Peyer's patch (tissue), 4 donors: ENCODE data around the gene PGM2.

ENCODE experiments used
- CTCF ChIP-seq, 6 experiments: fragments of 450-650 bp in 4 of 6; fragments of 200-600 bp in 2 of 6; sonication (generic) in 1 of 6; IDR thresholded peaks; one replicate each; pipeline ENCODE4 v1.5.1; 2017 to 2019; ENCODE audit warnings: antibody characterized with exemption in 6 of 6, mild to moderate bottlenecking in 3 of 6, moderate library complexity in 1 of 6
- POLR2A ChIP-seq, 2 donors: fragments of 450-650 bp; IDR thresholded peaks; one replicate each; pipeline ENCODE4 v1.5.1; 2017; ENCODE audit warnings: antibody characterized with exemption in 2 of 2, mild to moderate bottlenecking in 2 of 2, moderate library complexity in 2 of 2

- no peak for TF ChIP-seq POLR2A (IDR thresholded peaks at IDR 0.05)
- TF ChIP-seq CTCF (IDR thresholded peaks at IDR 0.05) = no peak
Measured at GRCh38 chr4:37815591-37815990, 10.9 kb upstream of the PGM2 start.
